SJSA1 (cell line): ENCODE data around the gene NAGK. TPM values are rescaled to one million over a fixed set of nuclear protein-coding genes. Genes with fewer than 3 reads are reported as not detected.
A peak's percentile ranks its signal among the peaks of the same experiment; 100 is the strongest.

Experiments used
- DNase-seq, 2 experiments: peaks; one replicate each; pipeline ENCODE4 v3.0.0-alpha.2; 2015 to 2020; ENCODE audit warnings: low spot score in 2 of 2, low read depth in 1 of 2
- H3K27ac ChIP-seq: fragments of 250-450 bp; sonication (Bioruptor Pico); 2 replicates; pipeline ENCODE4 v1.5.1; 2020; ENCODE audit warnings: mild to moderate bottlenecking, moderate library complexity
- H3K27me3 ChIP-seq: fragments of 250-450 bp; sonication (Bioruptor Pico); replicated peaks from 2 replicates; pipeline ENCODE4 v1.5.1; 2020; ENCODE audit warnings: mild to moderate bottlenecking, moderate library complexity
- H3K36me3 ChIP-seq: fragments of 250-450 bp; sonication (Bioruptor Pico); 2 replicates; pipeline ENCODE4 v1.5.1; 2020; ENCODE audit warnings: mild to moderate bottlenecking
- H3K4me1 ChIP-seq: fragments of 250-450 bp; sonication (Bioruptor Pico); replicated peaks from 2 replicates; pipeline ENCODE4 v1.6.1; 2021; ENCODE audit warnings: mild to moderate bottlenecking
- H3K4me3 ChIP-seq: fragments of 250-450 bp; sonication (Bioruptor Pico); 2 replicates; pipeline ENCODE4 v1.5.1; 2020; ENCODE audit warnings: mild to moderate bottlenecking
- H3K9me3 ChIP-seq: fragments of 250-450 bp; sonication (Bioruptor Pico); replicated peaks from 2 replicates; pipeline ENCODE4 v1.5.1; 2020; ENCODE audit warnings: mild to moderate bottlenecking
- total RNA-seq: library from RNA; depleted of rRNA; stranded (reverse); fragments of >200 nt; shearing (Covaris generic); gene quantifications from 2 replicates; pipeline ENCODE4 v1.2.3, GENCODE V29; 2014

The NAGK gene
- total RNA-seq, 1 experiment from 2014 or later, result 48.0 TPM

GRCh38 chr2:71060211-71060610 lies 8.2 kb upstream of the NAGK start:
- no peak for DNase-seq
- H3K4me3 ChIP-seq, result no peak overlapping the region
- H3K36me3 ChIP-seq, result no peaks in the 10 kb centered on the region
- no peak overlapping the region for H3K27ac ChIP-seq
- no peaks in the 10 kb centered on the region for H3K4me1 ChIP-seq
- no peaks in the 10 kb centered on the region for H3K9me3 ChIP-seq
- peaks cover 25% of the 10 kb centered on the region; the same call in 1 of the 2 replicates for H3K27me3 ChIP-seq

- Histone ChIP-seq H3K4me3 (no peak overlapping the region), H3K27me3 (peaks cover 25% of the 10 kb centered on the region; the same call in 1 of the 2 replicates), H3K36me3 (no peaks in the 10 kb centered on the region), H3K4me1 (no peaks in the 10 kb centered on the region), H3K9me3 (no peaks in the 10 kb centered on the region), H3K27ac (no peak overlapping the region)
- no peak for DNase-seq
Measured at GRCh38 chr2:71060871-71061270, 7.6 kb upstream of the NAGK start.

DNA sequence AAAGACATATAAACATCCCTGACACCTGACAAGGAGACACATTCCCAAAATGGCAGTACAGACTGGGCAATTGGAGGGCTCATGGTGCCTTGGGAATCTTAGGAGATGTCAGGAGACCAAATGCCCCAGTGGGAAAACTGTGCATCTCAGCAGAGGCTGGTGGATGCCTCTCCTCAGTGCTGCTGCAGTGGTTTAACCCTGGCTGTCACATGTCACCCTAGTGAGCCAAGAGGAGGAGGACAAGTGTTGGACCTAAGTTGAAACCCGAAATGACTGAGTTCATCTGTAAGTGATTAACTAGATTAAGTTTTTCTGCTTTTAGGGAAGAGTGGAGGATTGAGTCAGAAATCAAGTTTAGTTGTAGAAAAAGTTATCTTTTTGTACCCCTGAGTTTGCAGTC lies 5.2 kb upstream of the NAGK start:
- H3K27ac ChIP-seq, result no peak overlapping the region
- H3K4me1 ChIP-seq, result peaks cover 5% of the 10 kb centered on the region
- no peak overlapping the region for H3K4me3 ChIP-seq
- no peaks in the 10 kb centered on the region for H3K9me3 ChIP-seq
- H3K27me3 ChIP-seq, result peaks cover 25% of the 10 kb centered on the region; the same call in 1 of the 2 replicates
- no peak for DNase-seq
- H3K36me3 ChIP-seq, result no peaks in the 10 kb centered on the region

GRCh38 chr2:71064110-71064611 lies 4.3 kb upstream of the NAGK start:
- peaks cover 25% of the 10 kb centered on the region; the same call in 1 of the 2 replicates for H3K27me3 ChIP-seq
- peaks cover 6% of the 10 kb centered on the region for H3K4me1 ChIP-seq
- no peaks in the 10 kb centered on the region for H3K36me3 ChIP-seq
- H3K27ac ChIP-seq, result no peak overlapping the region
- DNase-seq, result no peak
- H3K4me3 ChIP-seq, result no peak overlapping the region
- H3K9me3 ChIP-seq, result no peaks in the 10 kb centered on the region

DNA sequence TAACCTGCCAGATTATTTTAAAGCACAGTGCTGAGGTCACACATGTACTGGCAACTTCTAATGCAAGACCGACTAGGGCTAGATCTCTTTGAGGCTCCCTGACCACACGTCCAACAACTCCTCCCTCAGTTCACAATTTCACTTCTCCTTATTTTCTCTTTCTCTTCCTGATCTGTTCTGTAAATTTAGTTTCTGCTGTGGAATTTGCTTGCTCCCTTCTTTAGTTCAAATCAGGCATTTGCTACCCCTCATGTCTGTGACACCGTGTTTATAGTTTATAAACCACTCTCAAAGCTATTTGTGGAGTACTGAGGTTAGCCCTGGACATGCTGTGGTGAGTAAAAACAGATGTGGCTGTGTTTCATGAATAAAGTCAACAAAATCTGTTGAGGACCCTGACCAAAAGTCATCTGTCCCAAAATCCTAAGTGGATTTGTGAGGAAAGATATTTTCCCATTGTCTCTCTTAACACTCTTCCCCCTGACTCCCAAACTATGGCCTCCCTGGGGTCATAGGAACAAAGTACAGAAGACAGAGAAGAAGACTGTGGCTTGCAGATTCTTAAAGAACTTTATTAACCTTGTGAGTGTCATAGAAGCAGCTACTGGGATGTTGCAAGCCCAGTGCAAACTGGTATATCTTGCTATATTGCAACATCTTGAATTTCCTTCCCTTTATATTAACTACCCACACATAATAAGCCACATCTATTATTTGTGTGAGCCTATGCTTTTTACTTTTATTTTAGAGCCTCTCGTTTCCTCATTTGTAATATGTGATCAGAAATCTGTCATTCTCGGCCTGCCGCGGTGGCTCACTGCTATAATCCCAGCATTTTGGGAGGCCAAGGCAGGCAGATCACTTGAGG lies 3.5 kb upstream of the NAGK start:
- DNase-seq, result no peak
- no peaks in the 10 kb centered on the region for H3K9me3 ChIP-seq
- H3K4me3 ChIP-seq, result no peak overlapping the region
- H3K27ac ChIP-seq, result no peak overlapping the region
- peaks cover 15% of the 10 kb centered on the region for H3K4me1 ChIP-seq
- H3K27me3 ChIP-seq, result peaks cover 25% of the 10 kb centered on the region; the same call in 1 of the 2 replicates
- H3K36me3 ChIP-seq, result no peaks in the 10 kb centered on the region

GRCh38 chr2:71066856-71067255 lies 1.6 kb upstream of the NAGK start:
- H3K9me3 ChIP-seq, result no peaks in the 10 kb centered on the region
- peaks cover 10% of the 10 kb centered on the region; the same call in 1 of the 2 replicates for H3K27me3 ChIP-seq
- H3K27ac ChIP-seq, result no peak overlapping the region
- DNase-seq, result no peak
- peaks cover 9% of the 10 kb centered on the region for H3K36me3 ChIP-seq
- no peak overlapping the region for H3K4me3 ChIP-seq
- peaks cover 17% of the 10 kb centered on the region for H3K4me1 ChIP-seq

GRCh38 chr2:71067567-71068217 lies 756 bp upstream of the NAGK start:
- Histone ChIP-seq H3K4me1 (peaks cover 17% of the 10 kb centered on the region), H3K9me3 (no peaks in the 10 kb centered on the region), H3K27me3 (0 out of 2 replicates have a peak, but pooled peaks cover 3% of the 10 kb centered on the region), H3K36me3 (peaks cover 15% of the 10 kb centered on the region), H3K4me3 (peak overlapping the region; percentile 68), H3K27ac (peak overlapping the region; percentile 79)
- no peak for DNase-seq

- Histone ChIP-seq H3K4me1 (peaks cover 17% of the 10 kb centered on the region), H3K4me3 (peak overlapping the region; percentile 68), H3K36me3 (peaks cover 29% of the 10 kb centered on the region), H3K27ac (peak overlapping the region; percentile 79; the same call in 1 of the 2 replicates), H3K9me3 (no peaks in the 10 kb centered on the region), H3K27me3 (no peaks in the 10 kb centered on the region)
- DNase-seq, result no peak
Measured at GRCh38 chr2:71069376-71069775, 928 bp downstream of the NAGK start.

GRCh38 chr2:71070294-71071093 lies 2.0 kb downstream of the NAGK start:
- H3K4me1 ChIP-seq, result peaks cover 17% of the 10 kb centered on the region
- H3K36me3 ChIP-seq, result peaks cover 33% of the 10 kb centered on the region
- H3K4me3 ChIP-seq, result no peak overlapping the region
- no peak overlapping the region for H3K27ac ChIP-seq
- no peaks in the 10 kb centered on the region for H3K27me3 ChIP-seq
- no peaks in the 10 kb centered on the region for H3K9me3 ChIP-seq
- no peak for DNase-seq

- no peak for DNase-seq
- peaks cover 17% of the 10 kb centered on the region for H3K4me1 ChIP-seq
- H3K27me3 ChIP-seq, result no peaks in the 10 kb centered on the region
- no peak overlapping the region for H3K27ac ChIP-seq
- peaks cover 44% of the 10 kb centered on the region for H3K36me3 ChIP-seq
- H3K9me3 ChIP-seq, result no peaks in the 10 kb centered on the region
- no peak overlapping the region for H3K4me3 ChIP-seq
Measured at GRCh38 chr2:71071681-71072398, 3.4 kb downstream of the NAGK start.

GRCh38 chr2:71072492-71072891 lies 4.0 kb downstream of the NAGK start:
- no peak overlapping the region for H3K4me3 ChIP-seq
- no peaks in the 10 kb centered on the region for H3K9me3 ChIP-seq
- peaks cover 50% of the 10 kb centered on the region for H3K36me3 ChIP-seq
- peaks cover 16% of the 10 kb centered on the region for H3K4me1 ChIP-seq
- H3K27ac ChIP-seq, result no peak overlapping the region
- H3K27me3 ChIP-seq, result no peaks in the 10 kb centered on the region
- no peak for DNase-seq

GRCh38 chr2:71073475-71073874 lies 5.0 kb downstream of the NAGK start:
- H3K27me3 ChIP-seq, result no peaks in the 10 kb centered on the region
- H3K36me3 ChIP-seq, result peaks cover 58% of the 10 kb centered on the region
- H3K4me3 ChIP-seq, result no peak overlapping the region
- H3K9me3 ChIP-seq, result no peaks in the 10 kb centered on the region
- no peak overlapping the region for H3K27ac ChIP-seq
- H3K4me1 ChIP-seq, result peaks cover 11% of the 10 kb centered on the region
- no peak for DNase-seq

DNA sequence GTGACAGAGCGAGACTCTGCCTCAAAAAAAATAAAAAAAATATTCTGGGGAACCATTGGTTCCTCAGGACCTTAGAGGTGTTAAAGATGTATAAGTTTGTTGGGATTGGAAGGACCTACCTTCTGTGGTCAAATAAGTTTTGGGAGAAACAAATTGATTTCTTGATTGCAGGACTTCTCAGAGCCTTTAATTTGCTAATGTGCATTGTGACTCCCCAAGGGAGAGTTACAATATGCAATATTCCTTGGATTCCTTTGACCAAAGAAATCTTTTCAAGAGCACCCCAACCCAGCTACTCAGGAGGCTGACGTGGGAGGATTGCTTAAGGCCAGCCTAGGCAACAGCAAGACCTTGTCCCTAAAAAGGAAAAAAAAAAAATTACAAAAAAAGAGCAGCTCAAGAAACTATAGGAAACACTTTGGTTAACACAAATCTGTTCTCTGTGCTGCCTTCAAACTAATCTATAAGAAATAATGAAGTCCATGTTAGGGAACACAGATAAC lies 6.5 kb downstream of the NAGK start:
- Histone ChIP-seq H3K4me1 (peaks cover 3% of the 10 kb centered on the region), H3K27ac (no peak overlapping the region), H3K4me3 (no peak overlapping the region), H3K27me3 (no peaks in the 10 kb centered on the region), H3K36me3 (peaks cover 66% of the 10 kb centered on the region), H3K9me3 (no peaks in the 10 kb centered on the region)
- no peak for DNase-seq
